NCI-H1436 treated with DMSO at 0.1 percent for 48 hours (cell line): Measurements from ENCODE around the gene APAF1.
"Not testable (repeated sequence)": the region's sequence is repeated elsewhere in the genome, so short reads cannot be mapped to it uniquely, and the experiment has no call there.

Experiments used
- DNase-seq: peaks from one replicate; lab custom pipeline; 2025; lab: John Stamatoyannopoulos, UW

The APAF1 gene

DNA sequence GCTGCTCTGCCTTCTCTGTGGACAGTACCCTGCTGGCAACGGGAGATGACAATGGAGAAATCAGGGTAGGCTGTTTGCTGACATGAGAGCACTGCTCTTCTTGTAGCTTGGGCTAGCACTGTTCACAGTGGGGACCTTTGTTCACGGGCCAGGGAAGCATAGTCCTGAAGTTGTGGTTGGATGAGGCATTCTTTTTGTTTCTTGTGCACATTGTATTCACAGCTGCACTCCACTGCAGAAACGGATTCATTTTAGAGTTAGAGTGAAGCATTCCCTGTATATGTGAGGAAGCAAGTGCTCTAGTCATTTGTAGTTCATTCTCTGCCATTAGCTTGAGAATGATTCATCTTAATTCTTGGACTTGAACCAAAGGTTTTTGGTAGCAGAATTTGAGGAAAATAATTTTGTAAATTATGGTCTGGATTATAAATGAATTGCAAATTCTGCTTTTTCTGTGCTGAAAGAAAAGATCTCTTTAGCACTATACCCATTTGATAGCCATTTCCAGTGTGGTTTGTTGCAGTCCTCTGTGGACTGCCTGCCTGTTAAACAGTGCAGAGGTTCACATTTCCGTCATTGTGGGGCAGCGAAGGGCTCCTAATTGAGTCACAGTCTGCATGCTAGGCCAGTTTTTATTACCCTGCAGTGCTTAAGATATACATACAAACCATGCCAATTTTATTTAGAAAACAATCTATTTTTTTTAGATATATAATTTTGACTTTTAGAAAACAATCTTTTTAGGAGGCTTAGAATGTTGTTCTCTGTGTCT lies 80.6 kb downstream of the APAF1 start:
- DNase-seq, result no peak

DNA sequence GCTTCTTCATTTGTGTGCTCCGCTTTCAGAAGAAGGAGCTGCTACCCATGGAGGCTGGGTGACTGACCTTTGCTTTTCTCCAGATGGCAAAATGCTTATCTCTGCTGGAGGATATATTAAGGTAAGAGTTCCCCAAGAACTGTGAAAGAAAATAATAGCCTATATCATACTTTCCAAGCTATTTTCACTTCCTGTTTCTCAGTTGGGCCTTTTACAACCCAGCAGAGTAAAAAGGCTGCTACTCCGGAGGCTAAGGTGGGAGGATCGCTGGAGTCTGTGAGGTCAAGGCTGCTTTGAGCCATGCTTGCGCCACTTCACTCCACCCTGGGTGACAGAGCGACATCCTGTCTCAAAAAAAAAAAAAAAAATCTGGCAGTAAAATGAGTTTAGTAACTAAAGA lies 82.1 kb downstream of the APAF1 start:
- no peak for DNase-seq

DNA sequence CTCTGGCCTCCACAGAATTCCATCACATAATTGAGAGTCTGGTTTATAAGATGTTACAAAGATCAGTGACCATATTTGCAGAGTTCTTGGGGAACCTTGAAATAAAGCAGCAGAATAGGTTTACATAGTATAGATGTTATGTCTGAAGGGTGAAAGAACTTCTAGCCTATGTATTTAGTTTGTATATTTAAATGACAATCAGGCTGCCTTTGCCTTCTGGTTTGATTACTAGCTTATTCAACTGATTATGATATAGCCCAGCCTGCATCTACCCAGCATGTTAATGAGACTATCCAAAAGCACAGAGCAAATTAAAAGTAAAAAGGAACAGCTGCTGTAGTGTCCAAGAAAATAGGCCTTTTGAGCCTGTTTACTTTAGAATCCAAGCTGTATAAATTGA lies 85.3 kb downstream of the APAF1 start:
- no peak for DNase-seq

DNA sequence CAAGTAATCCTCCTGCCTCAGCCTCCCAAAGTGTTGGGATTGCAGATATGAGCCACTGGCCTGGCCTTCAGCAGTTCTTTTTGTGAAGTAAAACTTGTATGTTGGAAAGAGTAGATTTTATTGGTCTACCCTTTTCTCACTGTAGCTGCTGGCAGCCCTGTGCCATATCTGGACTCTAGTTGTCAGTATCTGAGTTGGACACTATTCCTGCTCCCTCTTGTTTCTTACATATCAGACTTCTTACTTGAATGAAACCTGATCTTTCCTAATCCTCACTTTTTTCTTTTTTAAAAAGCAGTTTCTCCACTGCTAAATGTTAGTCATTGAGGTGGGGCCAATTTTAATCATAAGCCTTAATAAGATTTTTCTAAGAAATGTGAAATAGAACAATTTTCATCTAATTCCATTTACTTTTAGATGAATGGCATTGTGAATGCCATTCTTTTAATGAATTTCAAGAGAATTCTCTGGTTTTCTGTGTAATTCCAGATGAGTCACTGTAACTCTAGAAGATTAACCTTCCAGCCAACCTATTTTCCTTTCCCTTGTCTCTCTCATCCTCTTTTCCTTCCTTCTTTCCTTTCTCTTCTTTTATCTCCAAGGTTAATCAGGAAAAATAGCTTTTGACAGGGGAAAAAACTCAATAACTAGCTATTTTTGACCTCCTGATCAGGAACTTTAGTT lies 88.7 kb downstream of the APAF1 start:
- no peak for DNase-seq

DNA sequence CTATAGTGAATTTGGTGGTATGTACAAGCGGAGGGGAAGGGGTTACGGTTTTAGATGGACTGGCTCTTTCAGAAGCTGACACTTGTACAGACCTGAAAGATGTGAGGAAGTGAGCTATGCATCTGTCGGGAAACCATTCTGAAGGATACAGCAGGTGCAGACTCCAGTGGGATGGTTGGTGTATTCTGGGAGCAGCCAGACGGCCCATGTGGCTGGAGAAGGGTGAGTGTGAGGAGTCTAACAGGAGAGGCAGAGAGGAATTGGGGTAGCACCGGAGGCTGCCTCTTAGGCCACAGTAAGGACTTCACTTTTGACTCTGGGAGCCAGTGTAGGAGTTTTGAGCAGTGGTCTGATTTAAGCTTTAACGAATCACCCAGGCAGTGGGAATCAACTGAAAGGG lies 90.7 kb downstream of the APAF1 start:
- no peak for DNase-seq

DNA sequence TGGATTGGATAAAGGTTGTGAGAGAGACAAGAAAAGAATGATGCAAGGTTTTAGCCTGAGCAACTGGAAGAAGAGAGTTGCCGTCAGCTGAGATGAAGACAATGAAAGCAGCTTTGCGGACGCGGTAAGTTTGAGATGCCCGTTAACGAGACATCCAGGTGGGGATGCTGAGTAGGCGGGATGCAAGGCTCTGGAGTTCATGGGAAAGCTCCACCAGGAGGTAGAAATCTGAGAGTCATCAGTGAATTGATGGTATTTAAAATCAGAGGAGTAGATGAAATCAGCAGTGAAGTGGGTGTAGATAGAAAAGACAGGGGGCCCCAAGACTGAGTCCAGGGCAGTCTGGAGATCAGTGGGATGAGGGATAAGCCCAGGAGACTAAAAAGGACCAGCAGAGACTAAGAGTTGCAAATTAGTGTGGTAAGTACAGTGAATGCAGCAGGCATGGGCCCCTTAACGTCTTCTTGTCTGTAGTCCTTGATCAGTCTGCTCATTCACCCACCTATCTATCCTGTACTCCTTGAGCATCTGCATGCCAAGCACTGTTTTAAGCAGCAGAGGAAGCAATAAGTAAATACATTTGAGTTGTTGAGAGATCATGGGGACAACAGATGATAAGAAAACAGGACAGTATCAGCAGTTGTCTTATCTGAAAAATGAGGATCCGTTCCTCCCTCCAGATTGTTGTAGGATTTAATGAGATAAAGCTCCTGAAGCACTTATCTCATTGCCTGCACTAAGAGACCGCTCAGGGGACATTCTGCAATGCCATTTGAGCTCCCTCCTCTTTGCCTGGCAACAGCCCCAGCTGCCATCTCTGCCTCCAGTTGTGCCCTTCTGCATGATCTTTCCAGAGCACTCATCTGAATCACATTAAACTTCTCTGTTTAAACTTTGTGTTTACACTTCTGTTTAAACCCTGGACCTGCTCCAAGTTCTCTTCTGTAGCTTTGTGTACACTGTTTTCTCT lies 91.5 kb downstream of the APAF1 start:
- DNase-seq, result no peak

DNA sequence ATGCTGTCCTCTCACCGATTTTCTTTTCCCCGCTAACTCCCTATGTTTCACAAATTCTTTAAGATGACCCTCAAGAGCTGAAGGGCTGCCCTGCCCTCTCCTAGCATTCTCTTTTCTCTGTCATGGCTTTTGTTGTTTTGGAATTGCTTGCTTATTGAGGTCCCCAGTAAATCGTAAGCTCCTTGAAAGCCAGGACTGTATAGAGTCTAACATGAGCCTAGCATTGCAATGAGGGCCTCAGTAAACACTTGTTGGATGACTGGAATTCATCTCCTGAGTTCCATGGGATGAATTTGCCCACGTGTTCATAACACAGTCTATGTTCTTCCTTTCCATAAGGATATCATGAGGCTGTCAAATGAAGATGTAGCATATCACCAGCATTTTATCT lies 92.2 kb downstream of the APAF1 start:
- DNase-seq, result no peak

DNA sequence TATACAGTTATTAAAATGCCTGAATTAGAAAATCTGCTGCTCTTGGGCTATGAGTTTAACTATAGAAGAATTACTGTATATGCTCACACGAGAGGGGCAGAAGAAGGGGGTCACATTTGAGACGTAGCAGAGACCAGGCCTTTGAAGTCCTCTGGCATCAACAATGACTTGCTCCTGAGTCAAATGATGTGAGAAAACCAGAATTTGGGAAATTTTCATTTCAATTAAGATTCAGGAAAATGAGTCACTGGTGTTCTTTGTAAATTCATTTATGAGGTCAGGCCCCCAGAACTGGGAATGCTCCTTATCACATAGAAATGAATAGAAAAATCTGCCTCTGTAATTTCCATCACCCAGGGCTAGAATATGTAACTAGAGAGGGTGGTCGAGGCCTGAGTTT lies 92.9 kb downstream of the APAF1 start:
- no peak for DNase-seq

DNA sequence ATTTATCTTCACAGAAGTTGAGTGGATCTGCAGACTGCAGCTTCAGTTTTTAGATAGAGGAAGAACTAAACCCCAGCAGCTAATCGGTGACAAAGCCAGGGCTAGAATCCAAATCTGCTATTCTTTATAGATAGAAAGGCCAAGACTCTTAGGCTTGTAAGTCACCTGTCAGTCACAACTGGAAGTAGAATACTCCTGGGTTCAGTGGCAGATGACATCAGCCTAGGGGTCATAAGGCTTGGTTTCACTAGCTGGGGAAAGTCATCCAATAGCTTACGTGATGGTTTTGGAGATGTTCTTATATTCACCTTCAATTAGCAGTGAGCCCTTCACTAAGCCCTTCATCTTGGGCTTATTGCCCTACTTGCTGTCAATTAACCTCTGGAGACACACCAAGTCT lies 93.4 kb downstream of the APAF1 start:
- no peak for DNase-seq

DNA sequence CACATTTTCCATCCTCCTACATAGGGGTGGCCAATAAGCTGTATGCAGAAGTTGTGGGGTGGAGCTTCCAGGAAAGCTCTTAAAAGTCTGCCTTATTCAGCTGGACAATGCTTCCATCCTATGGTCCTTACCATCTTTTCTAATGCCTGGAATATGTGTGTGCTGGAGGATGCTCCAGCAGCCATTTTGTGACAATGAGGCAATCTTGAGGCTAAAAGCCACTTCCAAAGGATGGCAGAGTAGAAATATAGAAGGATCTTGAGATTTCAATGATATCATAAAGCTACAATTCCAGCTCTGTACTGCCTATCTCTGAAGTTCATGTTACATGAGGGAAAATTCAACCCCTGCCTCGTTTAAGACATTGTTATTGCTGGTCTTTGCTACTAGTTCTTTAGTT lies 95.7 kb downstream of the APAF1 start:
- DNase-seq, result no peak

DNA sequence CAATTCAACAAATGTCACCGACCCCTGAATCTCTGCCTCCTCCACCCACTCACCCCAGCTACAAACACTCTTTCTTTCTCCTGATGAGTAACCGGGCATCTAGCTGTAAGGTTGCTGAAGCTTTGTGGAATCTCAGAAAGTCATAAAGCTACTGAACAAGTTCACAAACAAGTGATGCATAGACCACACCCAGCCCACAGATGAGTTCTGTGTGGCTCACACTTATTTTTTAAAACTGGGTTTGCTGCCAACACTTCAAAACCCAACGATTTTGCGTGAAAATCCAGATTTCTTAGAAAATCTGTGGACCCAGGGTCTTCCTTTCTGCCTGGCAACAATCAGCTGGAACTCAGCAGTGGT lies 96.1 kb downstream of the APAF1 start:
- DNase-seq, result no peak

DNA sequence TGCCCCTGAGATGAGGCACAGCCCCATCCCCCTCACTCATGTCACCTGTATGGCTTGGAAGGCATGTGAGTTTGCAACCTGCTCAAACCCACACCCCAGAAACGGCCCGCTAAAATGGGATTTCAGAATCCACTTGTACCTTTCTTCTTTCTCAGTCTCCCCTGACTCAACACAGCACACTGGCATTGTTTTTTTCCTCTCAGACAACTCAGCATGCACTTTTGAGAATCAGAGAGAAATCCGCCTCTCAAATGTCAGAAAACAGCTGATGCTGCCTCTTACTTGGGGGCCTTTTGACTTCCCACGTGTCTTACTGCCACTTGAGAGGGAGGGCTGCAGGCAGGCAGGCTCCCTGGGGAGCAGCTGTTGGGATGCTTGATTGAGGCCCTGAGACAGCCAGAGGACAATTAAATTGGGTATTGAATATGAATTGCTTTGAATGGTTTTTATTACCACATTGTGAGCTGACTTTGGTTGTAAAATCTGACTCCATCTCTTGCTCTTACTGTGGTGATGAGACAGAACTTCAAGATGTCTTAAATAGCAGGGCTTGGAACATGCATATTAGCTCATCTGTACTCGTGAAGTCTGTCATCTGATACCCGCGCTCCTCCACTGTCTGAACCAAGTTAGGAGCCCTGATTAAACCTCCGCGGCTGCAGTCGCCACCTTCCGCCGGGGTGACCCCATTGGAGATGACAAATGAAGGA lies 96.6 kb downstream of the APAF1 start:
- no peak for DNase-seq

DNA sequence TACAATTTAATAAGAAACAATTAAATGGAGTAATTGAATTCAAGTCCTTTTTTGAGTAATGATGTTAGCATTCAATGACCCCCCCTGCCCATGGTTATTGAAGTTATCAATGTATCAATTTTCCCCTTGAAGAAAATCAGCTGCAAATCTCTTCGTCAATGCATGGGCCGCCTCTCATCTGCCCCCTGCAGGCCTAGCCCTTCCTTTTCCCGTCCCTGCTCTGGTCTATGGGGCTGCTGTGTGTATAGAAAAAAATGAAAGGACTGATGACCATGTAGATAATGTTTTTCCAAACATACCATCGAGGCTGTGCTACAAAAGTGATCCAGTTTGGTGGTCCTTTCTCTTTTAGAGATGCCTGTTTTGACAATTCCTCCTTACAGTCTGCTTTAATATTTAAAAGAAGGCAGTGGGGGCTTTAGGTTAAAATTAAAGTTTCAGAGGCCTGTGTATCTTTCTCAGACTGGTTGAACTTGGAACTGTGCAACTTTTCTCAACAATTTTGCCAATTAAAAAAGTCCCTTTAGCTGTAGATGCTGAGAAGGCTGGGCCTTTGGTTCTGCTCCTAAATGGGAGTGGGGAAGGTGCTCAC lies 98.4 kb downstream of the APAF1 start:
- no peak for DNase-seq

DNA sequence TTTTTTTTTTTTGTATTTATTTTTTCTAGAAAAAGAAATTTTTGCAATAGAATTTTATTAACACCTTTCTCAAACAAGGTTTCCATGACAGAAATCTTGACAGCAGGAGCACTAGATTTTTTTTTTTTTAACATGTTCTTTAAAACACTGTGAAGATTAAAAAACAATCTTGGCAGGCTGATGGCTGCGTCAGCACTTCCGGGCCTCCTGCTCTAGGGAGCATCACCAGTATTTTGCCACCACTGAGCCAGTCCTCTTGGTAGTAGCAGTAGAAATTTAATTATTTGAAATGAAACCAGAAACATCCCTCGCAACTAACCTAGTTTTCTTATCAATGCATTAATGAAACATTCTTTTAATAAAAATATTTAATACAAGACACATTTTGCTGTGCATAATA lies 99.6 kb downstream of the APAF1 start:
- no peak for DNase-seq

DNA sequence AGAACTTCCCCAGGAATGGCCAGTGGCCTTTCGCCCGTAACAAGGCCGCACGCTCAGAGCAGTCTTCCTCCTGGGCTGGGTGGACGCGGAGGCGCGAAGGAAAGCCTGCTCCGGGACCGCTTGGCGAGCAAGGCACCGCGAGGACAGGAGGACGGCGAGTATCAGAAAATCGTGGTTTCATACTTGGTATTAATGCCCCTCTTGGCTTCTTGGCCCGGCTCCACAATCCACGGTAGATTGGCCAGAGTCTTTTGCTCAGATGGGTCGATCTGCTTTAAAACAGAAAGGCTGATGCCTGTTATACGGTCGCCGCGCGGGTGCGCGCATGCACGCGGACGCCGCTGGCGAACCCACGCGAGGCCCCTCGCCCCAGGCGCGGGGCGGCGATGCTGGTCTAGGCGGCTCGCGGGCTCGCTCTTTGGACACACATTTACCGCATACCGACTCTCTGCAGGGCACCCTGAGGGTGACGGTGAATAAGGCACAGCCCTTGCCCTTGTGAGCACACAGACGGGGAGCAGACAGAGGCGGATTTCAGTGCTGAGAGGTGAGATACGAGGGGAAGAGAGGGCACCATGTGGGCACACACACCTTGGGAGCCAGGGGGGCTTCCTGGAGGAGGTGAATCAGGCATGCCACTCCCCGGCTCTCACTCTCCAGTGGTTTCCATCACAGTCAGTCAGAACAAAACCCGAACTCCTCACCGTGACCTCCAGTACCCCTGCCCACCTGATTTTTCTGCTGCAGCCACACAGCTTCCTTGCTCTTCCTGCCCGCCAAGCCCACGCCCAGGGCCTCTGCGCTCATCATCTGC lies 100.7 kb downstream of the APAF1 start:
- DNase-seq, result no peak

DNA sequence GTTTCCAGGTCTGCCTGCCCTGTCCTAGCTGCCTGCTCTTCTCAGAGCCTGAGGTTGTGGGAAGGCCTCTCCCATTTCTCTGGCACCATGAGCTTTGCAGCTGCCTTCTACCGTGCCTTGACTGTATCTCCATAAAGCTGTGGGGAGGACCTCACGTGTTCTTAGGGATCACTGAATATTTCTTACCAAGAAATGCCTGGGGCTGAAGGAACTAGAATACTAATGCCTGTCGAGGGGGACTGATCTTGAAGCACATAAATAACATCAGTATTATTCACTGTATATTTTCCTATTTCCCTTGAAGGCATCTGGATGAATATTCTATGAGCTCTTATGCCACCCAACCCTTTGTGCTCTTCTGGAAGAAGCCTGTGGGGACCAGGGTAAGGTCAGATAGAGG lies 103.4 kb downstream of the APAF1 start:
- no peak for DNase-seq

DNA sequence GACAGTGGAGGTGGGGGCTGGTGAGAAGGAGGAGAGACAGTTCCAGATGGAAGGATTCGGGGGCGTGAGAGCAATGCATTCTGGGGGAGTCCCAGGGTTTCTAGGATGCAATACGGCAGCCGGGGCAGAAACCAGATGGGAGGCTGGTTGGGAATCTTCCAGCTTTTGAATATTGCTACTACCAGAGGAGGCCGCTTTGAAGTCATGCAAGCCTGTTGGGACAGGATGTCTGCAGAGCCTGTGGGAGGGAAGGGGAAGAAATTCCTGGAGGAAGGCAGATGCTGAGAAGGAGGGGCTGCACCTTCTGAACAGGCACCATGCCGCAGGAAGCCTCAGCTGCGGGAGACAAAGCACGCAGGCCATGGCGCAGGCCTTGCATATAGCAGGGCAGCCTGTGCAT lies 105.4 kb downstream of the APAF1 start:
- DNase-seq, result no peak

DNA sequence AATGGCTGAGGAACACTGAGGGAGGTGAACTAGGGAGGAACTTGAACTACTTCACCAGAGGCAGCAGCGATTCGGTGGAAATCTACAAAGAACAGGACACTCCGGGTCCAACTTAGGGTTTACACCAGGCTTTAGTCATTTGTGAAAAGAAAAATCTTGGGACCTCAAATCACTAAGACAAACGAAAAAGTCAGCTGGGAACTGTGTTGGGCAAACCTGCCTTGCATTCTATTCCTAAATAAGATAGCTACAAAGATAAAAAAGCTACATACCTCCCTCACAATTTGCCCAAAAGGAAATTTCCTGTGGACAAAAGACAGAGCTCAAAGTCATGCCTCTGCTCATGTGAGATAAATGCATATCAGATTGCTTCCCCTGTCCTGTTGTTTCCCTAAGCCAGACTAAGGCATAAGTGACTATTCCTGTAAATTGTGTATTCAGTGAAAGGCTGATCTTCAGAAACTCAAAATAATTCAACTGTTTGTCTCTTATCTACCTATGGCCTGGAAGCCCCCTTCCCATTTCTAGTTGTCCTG lies 106.6 kb downstream of the APAF1 start:
- no peak for DNase-seq

DNA sequence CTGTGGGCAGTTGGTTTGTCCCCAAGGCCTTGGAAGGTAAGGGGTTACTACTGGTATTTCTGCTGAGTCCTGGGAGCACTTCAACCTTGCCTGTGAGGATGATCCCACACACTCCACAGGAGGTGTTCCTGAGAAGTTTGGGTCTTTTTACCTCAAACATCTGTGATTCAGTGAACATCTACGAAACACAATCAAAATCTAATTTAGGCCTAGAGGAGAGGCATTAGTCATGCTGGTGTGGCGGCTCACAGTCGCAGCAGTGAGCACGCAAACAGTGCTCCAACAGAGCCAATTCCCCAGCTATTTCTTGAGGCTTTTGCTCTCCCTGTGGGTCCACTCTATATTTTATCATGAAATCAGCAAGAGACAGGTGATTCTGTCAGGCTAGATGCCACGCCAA lies 107.6 kb downstream of the APAF1 start:
- DNase-seq, result no peak

DNA sequence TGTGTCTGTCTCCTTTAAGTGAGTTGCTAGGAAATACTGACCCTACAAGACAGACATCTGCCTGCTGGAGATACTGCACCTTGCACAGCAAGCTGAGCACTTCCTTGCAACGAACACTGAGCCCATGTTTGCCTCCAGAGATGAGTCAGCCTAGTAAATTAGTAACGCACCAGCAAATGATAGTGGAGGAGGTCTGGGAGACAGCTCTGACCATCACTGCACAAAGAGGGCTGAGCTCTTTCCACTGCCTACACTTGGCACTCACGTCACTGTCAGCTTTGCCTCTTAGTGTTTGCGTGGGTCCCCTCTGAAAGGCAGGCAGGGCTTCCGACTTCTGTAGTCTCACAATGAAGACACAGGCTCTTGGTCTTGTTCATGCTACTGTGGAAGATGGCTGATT lies 109.0 kb downstream of the APAF1 start:
- DNase-seq, result no peak

DNA sequence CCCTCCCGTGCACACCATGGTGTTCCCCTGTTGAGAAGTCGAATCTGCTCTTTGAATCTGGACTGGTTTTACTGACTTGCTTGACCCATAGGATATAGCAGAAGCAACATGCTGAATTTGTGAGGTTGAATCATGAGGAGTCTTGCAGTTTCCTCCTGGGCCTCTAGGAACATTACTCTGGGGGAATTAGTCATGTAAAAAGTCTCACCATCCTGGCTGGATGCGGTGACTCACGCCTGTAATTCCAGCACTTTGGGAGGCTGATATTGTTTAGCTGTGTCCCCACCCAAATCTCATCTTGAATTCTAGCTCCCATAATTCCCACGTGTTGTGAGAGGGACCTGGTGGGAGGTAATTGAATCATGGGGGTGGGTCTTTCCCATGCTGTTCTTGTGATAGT lies 110.8 kb downstream of the APAF1 start:
- DNase-seq, result not testable (repeated sequence)
